IMR-90 (cell line): ENCODE data around the gene DENND1A. TPM values are rescaled to one million over a fixed set of nuclear protein-coding genes. Genes with fewer than 3 reads are reported as not detected.

Experiments
- ATAC-seq: fragments of 200-7000 bp; cut with Tn5 transposase; 2 replicates; pipeline ENCODE4 v1.9.1; 2020; ENCODE audit warnings: low read depth, mild to moderate bottlenecking, moderate library complexity
- BruUV-seq: library from RNA; stranded (reverse); fragments of 400-500 nt; replicated peaks from 2 replicates; lab custom pipeline; 2021; lab: Mats Ljungman, UMichigan
- CTCF ChIA-PET: fragments of 300-600 bp; formaldehyde crosslinking; extraction: SDS; loops from one replicate; lab custom pipeline; 2021; ENCODE audit warnings: antibody characterized with exemption; lab: Yijun Ruan, JAX
- POLR2A ChIA-PET: fragments of 300-600 bp; sonication (Branson Sonifier 250); formaldehyde crosslinking; loops from one replicate; lab custom pipeline; 2022; ENCODE audit warnings: antibody characterized with exemption; ENCODE audit not compliant: unreplicated experiment; lab: Charles Lee
- DNase-seq: peaks from one replicate; pipeline ENCODE4 v3.0.0; 2013
- H2AFZ ChIP-seq: replicated peaks from 2 replicates; pipeline ENCODE3; 2013; ENCODE audit warnings: low read length, mild to moderate bottlenecking; ENCODE audit not compliant: poor library complexity
- H2AK5ac ChIP-seq: 2 replicates; pipeline ENCODE4 v1.6.1; 2013; ENCODE audit warnings: low read depth, low read length, inconsistent platforms
- H2AK9ac ChIP-seq: replicated peaks from 2 replicates; pipeline ENCODE3; 2013; ENCODE audit warnings: mild to moderate bottlenecking, low read depth, low read length, moderate library complexity; ENCODE audit not compliant: poor library complexity
- H2BK120ac ChIP-seq: 2 replicates; pipeline ENCODE4 v1.6.1; 2013; ENCODE audit warnings: low read depth, low read length, inconsistent platforms
- H2BK15ac ChIP-seq: 3 replicates; pipeline ENCODE4 v1.6.1; 2013; ENCODE audit warnings: low read depth, low read length, inconsistent platforms
- H2BK20ac ChIP-seq: 2 replicates; pipeline ENCODE4 v1.6.1; 2013; ENCODE audit warnings: low read depth, mild to moderate bottlenecking, inconsistent platforms, low read length, moderate library complexity
- H2BK5ac ChIP-seq: 2 replicates; pipeline ENCODE4 v1.6.1; 2013; ENCODE audit warnings: mild to moderate bottlenecking, low read depth, low read length, inconsistent platforms; ENCODE audit not compliant: poor library complexity, severe bottlenecking
- H3K14ac ChIP-seq: replicated peaks from 2 replicates; pipeline ENCODE4 v1.6.1; 2013; ENCODE audit warnings: low read depth, low read length, inconsistent platforms
- H3K18ac ChIP-seq: 2 replicates; pipeline ENCODE4 v1.6.1; 2013; ENCODE audit warnings: low read depth, low read length, control low read depth
- H3K23ac ChIP-seq: 2 replicates; pipeline ENCODE4 v1.6.1; 2013; ENCODE audit warnings: low read depth, low read length, inconsistent platforms
- H3K27ac ChIP-seq: 2 replicates; pipeline ENCODE4 v1.5.1; 2013; ENCODE audit warnings: mild to moderate bottlenecking, control low read depth, low read length; ENCODE audit not compliant: insufficient read depth
- H3K27me3 ChIP-seq: 2 replicates; pipeline ENCODE4 v1.6.1; 2013; ENCODE audit warnings: low read length; ENCODE audit not compliant: control insufficient read depth, insufficient read depth
- H3K36me3 ChIP-seq: 2 replicates; pipeline ENCODE4 v1.6.1; 2013; ENCODE audit warnings: low read length, mixed read lengths; ENCODE audit not compliant: control insufficient read depth, insufficient read depth
- H3K4ac ChIP-seq: 2 replicates; pipeline ENCODE4 v1.6.1; 2013; ENCODE audit warnings: low read depth, low read length, inconsistent platforms
- H3K4me1 ChIP-seq: 2 replicates; pipeline ENCODE4 v1.6.1; 2013; ENCODE audit warnings: low read length, mixed read lengths; ENCODE audit not compliant: control insufficient read depth, insufficient read depth
- H3K4me2 ChIP-seq: 2 replicates; pipeline ENCODE4 v1.6.1; 2013; ENCODE audit warnings: low read depth, mild to moderate bottlenecking, control low read depth, low read length, moderate library complexity
- H3K4me3 ChIP-seq: 2 replicates; pipeline ENCODE4 v1.5.1; 2013; ENCODE audit warnings: low read depth, mild to moderate bottlenecking, control low read depth, low read length, moderate library complexity; ENCODE audit not compliant: insufficient read depth
- H3K56ac ChIP-seq: 2 replicates; pipeline ENCODE4 v1.6.1; 2013; ENCODE audit warnings: low read length, inconsistent platforms; ENCODE audit not compliant: insufficient read depth; ENCODE audit errors: extremely low read depth
- H3K79me1 ChIP-seq, 2 experiments: 2 replicates each; pipeline ENCODE4 v1.6.1; 2013; ENCODE audit warnings: low read length in 2 of 2, inconsistent platforms in 1 of 2, low read depth in 1 of 2
- H3K9ac ChIP-seq: 2 replicates; pipeline ENCODE4 v1.6.1; 2013; ENCODE audit warnings: low read depth, low read length, control low read depth
- H3K9me1 ChIP-seq: 2 replicates; pipeline ENCODE4 v1.6.1; 2013; ENCODE audit warnings: low read length, inconsistent platforms; ENCODE audit not compliant: insufficient read depth
- H3K9me3 ChIP-seq: 2 replicates; pipeline ENCODE4 v1.6.1; 2013; ENCODE audit warnings: low read length; ENCODE audit not compliant: control insufficient read depth, insufficient read depth
- H4K20me1 ChIP-seq: 2 replicates; pipeline ENCODE4 v1.6.1; 2013; ENCODE audit warnings: low read length, inconsistent platforms; ENCODE audit not compliant: insufficient read depth
- H4K5ac ChIP-seq: 2 replicates; pipeline ENCODE4 v1.6.1; 2013; ENCODE audit warnings: mild to moderate bottlenecking, low read depth, low read length, control low read depth
- H4K8ac ChIP-seq, 2 experiments: 2 replicates each; pipeline ENCODE4 v1.6.1; 2013; ENCODE audit warnings: low read depth in 2 of 2, low read length in 2 of 2, control low read depth in 1 of 2, inconsistent platforms in 1 of 2
- H4K91ac ChIP-seq: 2 replicates; pipeline ENCODE4 v1.6.1; 2013; ENCODE audit warnings: low read depth, low read length, inconsistent platforms; ENCODE audit not compliant: insufficient read depth
- BHLHE40 ChIP-seq: fragments of 150-350 bp; IDR thresholded peaks from 2 replicates; pipeline ENCODE4 v1.6.1; 2016; ENCODE audit warnings: mild to moderate bottlenecking, low read depth, low read length
- CHD1 ChIP-seq: IDR thresholded peaks from 2 replicates; pipeline ENCODE4 v1.6.1; 2012; ENCODE audit warnings: low read depth, low read length, improper control_type of control experiment
- FOS ChIP-seq: fragments of 150-350 bp; IDR thresholded peaks from 2 replicates; pipeline ENCODE4 v1.6.1; 2016; ENCODE audit warnings: low read depth, low read length
- MAZ ChIP-seq: IDR thresholded peaks from 2 replicates; pipeline ENCODE4 v1.6.1; 2012; ENCODE audit warnings: low read depth, mild to moderate bottlenecking, low read length, improper control_type of control experiment, moderate library complexity, borderline replicate concordance
- MXI1 ChIP-seq: IDR thresholded peaks from 2 replicates; pipeline ENCODE4 v1.6.1; 2012; ENCODE audit warnings: low read depth, mild to moderate bottlenecking, low read length, moderate library complexity, borderline replicate concordance
- NFE2L2 ChIP-seq: fragments of 150-350 bp; IDR thresholded peaks from 2 replicates; pipeline ENCODE4 v1.6.1; 2016; ENCODE audit warnings: low read depth, mild to moderate bottlenecking, low read length
- POLR2A ChIP-seq: IDR thresholded peaks from 2 replicates; pipeline ENCODE4 v1.6.1; 2012; ENCODE audit warnings: mild to moderate bottlenecking, low read depth, low read length
- SMC3 ChIP-seq: fragments of 150-350 bp; IDR thresholded peaks from 2 replicates; pipeline ENCODE4 v1.6.1; 2016; ENCODE audit warnings: low read depth, mild to moderate bottlenecking, antibody characterized with exemption, low read length, moderate library complexity
- USF2 ChIP-seq: fragments of 150-350 bp; IDR thresholded peaks from 2 replicates; pipeline ENCODE4 v1.6.1; 2017; ENCODE audit warnings: mild to moderate bottlenecking, antibody characterized with exemption, low read length, low read depth
- WGBS, 2 experiments: methylation state at CpG; one replicate each; pipeline versions ENCODE4 v1.1.5 to v1.1.7; 2013; ENCODE audit warnings: missing lambda C conversion rate in 2 of 2; ENCODE audit not compliant: insufficient read length in 1 of 2; ENCODE audit errors: extremely low coverage in 2 of 2; 5-methylcytosine and 5-hydroxymethylcytosine counted together
- dilution Hi-C: fragments of 300-500 bp; cut with HindIII; formaldehyde crosslinking; loops from one replicate; pipeline ENCODE4 v1.14.3; 2018; ENCODE audit warnings: low sequenced_read_pairs; ENCODE audit not compliant: unreplicated experiment
- in situ Hi-C: fragments of 300-500 bp; cut with MboI; formaldehyde crosslinking; loops from 3 replicates; pipeline ENCODE4 v1.14.3; 2019; ENCODE audit warnings: low sequenced_read_pairs, inconsistent platforms, mixed read lengths
- intact Hi-C: fragments of 100-400 bp; cut with micrococcal nuclease; formaldehyde crosslinking; loops from 2 replicates; pipeline ENCODE4 v1.10.0; 2022
- polyA plus RNA-seq, 3 experiments: library from polyadenylated mRNA; depleted of rRNA; stranded (reverse); fragments of >200 nt; gene quantifications; 2 replicates each; pipeline ENCODE4 v1.2.3, GENCODE V29; 2012; ENCODE audit warnings: low replicate concordance in 1 of 3
- total RNA-seq: library from RNA; depleted of rRNA; stranded (reverse); fragments of >200 nt; gene quantifications from 2 replicates; pipeline ENCODE4 v1.2.3, GENCODE V29; 2012
- TF ChIP-seq, protein P1 (sequence below): conservative IDR thresholded peaks from 2 replicates; pipeline ENCODE4 v1.5.1; 2012; ENCODE audit warnings: mild to moderate bottlenecking, low read depth, low read length, improper control_type of control experiment

DENND1A gene
- total and polyA plus RNA-seq, 2 of the 4 experiments (the other 2 are of a cell fraction): 21.4 to 27.6 TPM

GRCh38 chr9:123361731-123362510, 568.0 kb downstream of the DENND1A start (continued):
- TF ChIP-seq SMC3: no peak

DNA sequence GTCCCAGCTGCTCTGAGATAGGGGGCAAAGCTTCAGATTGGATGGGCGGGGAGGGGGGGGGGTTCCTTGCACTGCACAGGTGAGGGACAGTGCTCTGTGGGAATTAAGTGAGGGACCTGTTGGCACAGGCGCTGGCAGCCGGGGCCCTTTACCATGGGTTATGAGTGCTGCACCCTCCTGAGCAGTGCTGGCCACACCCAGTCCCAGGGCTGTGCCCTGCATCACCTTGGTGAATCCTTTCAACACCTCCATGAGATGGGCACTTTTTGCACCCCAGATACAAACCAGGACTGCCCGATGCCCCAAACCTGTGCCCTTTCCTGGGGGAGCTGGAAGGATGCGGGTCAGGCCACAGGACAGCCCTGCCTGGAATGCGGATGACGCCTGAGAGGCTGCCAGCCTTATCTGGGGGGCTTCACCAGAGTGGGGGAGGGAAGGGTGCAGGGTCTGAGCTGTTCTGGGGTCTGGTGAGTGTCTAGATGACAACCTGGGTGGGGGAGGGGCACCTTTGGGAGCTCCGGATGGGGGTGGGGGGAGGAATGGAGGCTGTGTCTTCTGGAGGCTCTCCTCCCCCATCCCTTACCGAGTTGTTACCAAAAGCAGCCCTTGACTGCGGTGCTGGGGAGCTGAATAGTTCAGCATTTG, 568.7 kb downstream of the DENND1A start:
- no peak for TF ChIP-seq NFE2L2
- TF ChIP-seq BHLHE40: no peak
- no peak for TF ChIP-seq SMC3
- TF ChIP-seq USF2: no peak
- TF ChIP-seq, protein P1, sequence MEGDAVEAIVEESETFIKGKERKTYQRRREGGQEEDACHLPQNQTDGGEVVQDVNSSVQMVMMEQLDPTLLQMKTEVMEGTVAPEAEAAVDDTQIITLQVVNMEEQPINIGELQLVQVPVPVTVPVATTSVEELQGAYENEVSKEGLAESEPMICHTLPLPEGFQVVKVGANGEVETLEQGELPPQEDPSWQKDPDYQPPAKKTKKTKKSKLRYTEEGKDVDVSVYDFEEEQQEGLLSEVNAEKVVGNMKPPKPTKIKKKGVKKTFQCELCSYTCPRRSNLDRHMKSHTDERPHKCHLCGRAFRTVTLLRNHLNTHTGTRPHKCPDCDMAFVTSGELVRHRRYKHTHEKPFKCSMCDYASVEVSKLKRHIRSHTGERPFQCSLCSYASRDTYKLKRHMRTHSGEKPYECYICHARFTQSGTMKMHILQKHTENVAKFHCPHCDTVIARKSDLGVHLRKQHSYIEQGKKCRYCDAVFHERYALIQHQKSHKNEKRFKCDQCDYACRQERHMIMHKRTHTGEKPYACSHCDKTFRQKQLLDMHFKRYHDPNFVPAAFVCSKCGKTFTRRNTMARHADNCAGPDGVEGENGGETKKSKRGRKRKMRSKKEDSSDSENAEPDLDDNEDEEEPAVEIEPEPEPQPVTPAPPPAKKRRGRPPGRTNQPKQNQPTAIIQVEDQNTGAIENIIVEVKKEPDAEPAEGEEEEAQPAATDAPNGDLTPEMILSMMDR: no peak
- TF ChIP-seq MXI1: no peak
- no peak for TF ChIP-seq MAZ
- TF ChIP-seq CHD1: no peak
- TF ChIP-seq POLR2A: no peak
- TF ChIP-seq FOS: no peak
- Histone ChIP-seq H4K5ac (no peak overlapping the region), H3K9me1 (no peaks in the 10 kb centered on the region), H3K4ac (no peak overlapping the region), H3K4me1 (peaks cover 11% of the 10 kb centered on the region; the same call in 1 of the 2 replicates), H3K27ac (no peak overlapping the region), H3K4me2 (no peak overlapping the region), H2BK15ac (no peak overlapping the region), H2BK20ac (no peak overlapping the region), H2BK120ac (no peak overlapping the region), H2AK9ac (no peak overlapping the region), H3K9ac (no peak overlapping the region), H3K9me3 (no peaks in the 10 kb centered on the region), H4K8ac (no peak overlapping the region), H4K91ac (no peak overlapping the region), H3K79me1 (no peaks in the 10 kb centered on the region), H3K23ac (no peak overlapping the region), H3K4me3 (no peak overlapping the region), H3K14ac (no peak overlapping the region), H2AK5ac (no peak overlapping the region), H3K56ac (no peak overlapping the region), H2BK5ac (no peak overlapping the region), H4K20me1 (no peaks in the 10 kb centered on the region), H3K18ac (no peak overlapping the region), H2AFZ (no peak overlapping the region), H3K27me3 (peaks cover 20% of the 10 kb centered on the region; the same call in 1 of the 2 replicates), H3K36me3 (no peaks in the 10 kb centered on the region)
- DNase-seq: no peak
- intact Hi-C loops: no loop called here
- no peak for ATAC-seq
- in situ Hi-C loops: no loop called here
- dilution Hi-C loops: no loop called here
- CTCF ChIA-PET: no interaction called here
- BruUV-seq: no TSS peak
- POLR2A ChIA-PET: no interaction called here
- no CpG with 5 or more reads among the region's 10 CpGs for WGBS, 2 experiments
